OCI-LY3 (cell line): ENCODE data around the gene CBL.
A peak's percentile ranks its signal among the peaks of the same experiment; 100 is the strongest.

ENCODE experiments used
- EZH2phosphoT487 ChIP-seq: fragments of 200-600 bp; shearing (Covaris generic); IDR thresholded peaks from 2 replicates; pipeline ENCODE4 v1.6.1; 2018; ENCODE audit warnings: antibody characterized with exemption, mixed run types, low read depth
- TF ChIP-seq, protein P1 (sequence below): fragments of 200-600, 300-600 bp; sonication (generic); IDR thresholded peaks from 2 replicates; pipeline ENCODE4 v1.5.1; 2014; ENCODE audit warnings: antibody characterized with exemption, low read length, low read depth

GRCh38 chr11:119262668-119263351 is 56.7 kb downstream of the CBL start:
- no peak for TF ChIP-seq EZH2phosphoT487
- TF ChIP-seq, protein P1, sequence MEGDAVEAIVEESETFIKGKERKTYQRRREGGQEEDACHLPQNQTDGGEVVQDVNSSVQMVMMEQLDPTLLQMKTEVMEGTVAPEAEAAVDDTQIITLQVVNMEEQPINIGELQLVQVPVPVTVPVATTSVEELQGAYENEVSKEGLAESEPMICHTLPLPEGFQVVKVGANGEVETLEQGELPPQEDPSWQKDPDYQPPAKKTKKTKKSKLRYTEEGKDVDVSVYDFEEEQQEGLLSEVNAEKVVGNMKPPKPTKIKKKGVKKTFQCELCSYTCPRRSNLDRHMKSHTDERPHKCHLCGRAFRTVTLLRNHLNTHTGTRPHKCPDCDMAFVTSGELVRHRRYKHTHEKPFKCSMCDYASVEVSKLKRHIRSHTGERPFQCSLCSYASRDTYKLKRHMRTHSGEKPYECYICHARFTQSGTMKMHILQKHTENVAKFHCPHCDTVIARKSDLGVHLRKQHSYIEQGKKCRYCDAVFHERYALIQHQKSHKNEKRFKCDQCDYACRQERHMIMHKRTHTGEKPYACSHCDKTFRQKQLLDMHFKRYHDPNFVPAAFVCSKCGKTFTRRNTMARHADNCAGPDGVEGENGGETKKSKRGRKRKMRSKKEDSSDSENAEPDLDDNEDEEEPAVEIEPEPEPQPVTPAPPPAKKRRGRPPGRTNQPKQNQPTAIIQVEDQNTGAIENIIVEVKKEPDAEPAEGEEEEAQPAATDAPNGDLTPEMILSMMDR, result peak; percentile 20
